ENCODE measurements around the gene CALN1.

CALN1 gene

GRCh38 chr7:72111086-72111485 is 301.1 kb downstream of the CALN1 start:
- TF ChIP-seq CTCF (IDR thresholded peaks at IDR 0.05; ENCODE audit: control insufficient read depth, extremely low read depth, insufficient read depth) = no peak
- no peak for DNase-seq (ENCODE audit: low read depth)
- no peak overlapping the region for H3K4me3 ChIP-seq (ENCODE audit: low read depth, low read length)

- no peak for DNase-seq (ENCODE audit: low read depth)
- H3K4me3 ChIP-seq (ENCODE audit: low read depth, low read length) = no peak overlapping the region
- no peak for TF ChIP-seq CTCF (IDR thresholded peaks at IDR 0.05; ENCODE audit: control insufficient read depth, extremely low read depth, insufficient read depth)
Measured at GRCh38 chr7:72109566-72109965, 302.6 kb downstream of the CALN1 start.

- no peak overlapping the region for H3K4me3 ChIP-seq (ENCODE audit: low read depth, low read length)
- no peak for DNase-seq (ENCODE audit: low read depth)
- no peak for TF ChIP-seq CTCF (IDR thresholded peaks at IDR 0.05; ENCODE audit: control insufficient read depth, extremely low read depth, insufficient read depth)
Measured at GRCh38 chr7:72106405-72106804, 305.7 kb downstream of the CALN1 start.

- no peak for DNase-seq (ENCODE audit: low read depth)
- no peak for TF ChIP-seq CTCF (IDR thresholded peaks at IDR 0.05; ENCODE audit: control insufficient read depth, extremely low read depth, insufficient read depth)
- no peak overlapping the region for H3K4me3 ChIP-seq (ENCODE audit: low read depth, low read length)
Measured at GRCh38 chr7:72101444-72101843, 310.7 kb downstream of the CALN1 start.

GRCh38 chr7:72099784-72100183 is 312.4 kb downstream of the CALN1 start:
- TF ChIP-seq CTCF (IDR thresholded peaks at IDR 0.05; ENCODE audit: control insufficient read depth, extremely low read depth, insufficient read depth) = no peak
- H3K4me3 ChIP-seq (ENCODE audit: low read depth, low read length) = no peak overlapping the region
- DNase-seq (ENCODE audit: low read depth) = no peak

- TF ChIP-seq CTCF (IDR thresholded peaks at IDR 0.05; ENCODE audit: control insufficient read depth, extremely low read depth, insufficient read depth) = no peak
- no peak for DNase-seq (ENCODE audit: low read depth)
- H3K4me3 ChIP-seq (ENCODE audit: low read depth, low read length) = no peak overlapping the region
Measured at GRCh38 chr7:72098807-72099580, 313.1 kb downstream of the CALN1 start.

- H3K4me3 ChIP-seq (ENCODE audit: low read depth, low read length) = no peak overlapping the region
- TF ChIP-seq CTCF (IDR thresholded peaks at IDR 0.05; ENCODE audit: control insufficient read depth, extremely low read depth, insufficient read depth) = no peak
- no peak for DNase-seq (ENCODE audit: low read depth)
Measured at GRCh38 chr7:72097226-72097625, 314.9 kb downstream of the CALN1 start.
